IPS-18c (cell line): ENCODE results near the gene MRPS10.
A peak's percentile ranks its signal among the peaks of the same experiment; 100 is the strongest.

Experiments
- H3K4me3 ChIP-seq: 2 replicates; pipeline ENCODE4 v1.7.0; 2013; ENCODE audit warnings: low read depth, mild to moderate bottlenecking, low read length, moderate library complexity; ENCODE audit not compliant: insufficient read depth
- H3K9me3 ChIP-seq: one replicate; pipeline ENCODE4 v1.6.1; 2013; ENCODE audit warnings: mild to moderate bottlenecking, low read length, moderate library complexity; ENCODE audit not compliant: control insufficient read depth, insufficient read depth

MRPS10 gene

GRCh38 chr6:42217519-42218367 lies at the start of gene MRPS10:
TSS of gene MRPS10 (minus strand) at chr6:42217861. CDS start at chr6:42217849, 12 bp downstream.
- no peaks in the 10 kb centered on the region for H3K9me3 ChIP-seq
- H3K4me3 ChIP-seq, result peak within 1 kb of the TSS; percentile 89

DNA sequence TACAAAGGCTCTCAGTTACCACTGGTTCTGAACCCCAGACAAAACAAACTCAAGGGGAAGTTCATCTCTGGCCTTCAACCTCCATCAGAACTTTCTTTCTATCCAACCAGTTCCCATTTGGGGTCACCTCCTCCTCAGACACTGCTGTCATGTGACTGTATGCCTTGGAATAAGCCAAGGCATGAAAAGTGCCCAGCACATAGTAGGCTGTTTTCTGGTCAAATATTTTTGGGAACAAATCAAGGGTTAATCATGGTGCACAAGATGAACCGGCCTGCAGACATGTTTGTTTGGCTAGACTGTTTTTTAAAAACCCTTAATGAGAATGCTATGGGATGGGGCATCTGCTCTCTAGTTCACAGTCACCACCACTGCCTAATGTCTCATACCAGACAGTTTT lies 48.9 kb upstream of the MRPS10 start:
- H3K4me3 ChIP-seq, result no peak overlapping the region
- H3K9me3 ChIP-seq, result no peaks in the 10 kb centered on the region

- H3K4me3 ChIP-seq, result no peak overlapping the region
- H3K9me3 ChIP-seq, result no peaks in the 10 kb centered on the region
Measured at GRCh38 chr6:42264852-42265390, 47.3 kb upstream of the MRPS10 start.

DNA sequence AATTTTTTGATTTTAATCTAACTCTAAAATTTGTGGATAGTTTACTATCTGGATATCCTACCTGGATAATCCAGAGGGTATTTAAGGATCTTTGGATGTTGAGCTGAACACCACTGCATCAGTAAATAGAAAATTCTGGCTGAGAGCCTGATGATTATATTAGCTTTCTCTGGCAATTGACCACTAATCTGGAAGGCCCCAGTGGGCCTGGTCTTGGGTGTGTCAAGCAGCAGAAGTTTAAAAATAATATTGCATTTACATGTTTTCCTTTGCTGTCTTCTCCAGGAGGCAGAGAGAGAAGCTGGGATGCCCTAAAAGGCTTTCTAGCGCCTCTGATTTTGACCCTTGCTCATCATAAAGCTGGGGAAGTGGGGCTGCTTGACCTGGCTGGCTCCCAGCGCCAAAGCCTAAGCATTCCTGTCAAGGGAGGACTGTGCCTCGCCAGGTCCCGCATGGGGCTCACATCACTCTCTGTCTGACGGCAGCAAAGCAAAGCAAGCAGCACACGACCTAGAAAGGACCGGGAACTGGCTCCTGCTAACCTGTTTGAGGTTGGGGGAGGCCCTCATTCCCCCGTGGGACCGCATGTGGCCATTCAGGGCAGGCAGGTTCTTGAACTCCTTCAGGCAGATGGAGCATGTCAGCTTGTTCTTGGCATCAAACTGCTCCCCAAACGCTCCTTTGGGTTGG lies 46.6 kb upstream of the MRPS10 start:
- H3K4me3 ChIP-seq, result no peak overlapping the region
- H3K9me3 ChIP-seq, result no peaks in the 10 kb centered on the region

- Histone ChIP-seq H3K9me3 (no peaks in the 10 kb centered on the region), H3K4me3 (no peak overlapping the region)
Measured at GRCh38 chr6:42263165-42263728, 45.6 kb upstream of the MRPS10 start.

DNA sequence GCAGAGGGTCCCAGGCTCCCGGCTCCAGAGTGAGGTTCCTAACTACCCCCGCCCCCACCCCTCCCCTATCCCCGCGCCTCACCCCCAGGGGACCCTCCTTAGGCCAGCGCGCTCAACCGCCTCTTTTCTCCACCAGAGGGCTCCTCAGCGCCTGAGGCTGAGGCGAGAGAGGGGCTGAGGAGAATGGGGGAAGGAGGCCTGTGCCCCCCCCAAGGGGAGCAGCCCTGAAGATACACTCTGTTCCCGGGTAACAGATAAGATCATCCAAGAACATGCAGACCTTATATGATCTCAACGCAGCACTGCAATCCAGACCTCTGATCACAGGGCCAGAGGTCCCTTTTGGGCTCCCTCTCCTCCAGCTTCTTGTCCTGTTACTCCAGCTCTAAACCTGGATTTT lies 43.3 kb upstream of the MRPS10 start:
- H3K9me3 ChIP-seq, result no peaks in the 10 kb centered on the region
- no peak overlapping the region for H3K4me3 ChIP-seq

DNA sequence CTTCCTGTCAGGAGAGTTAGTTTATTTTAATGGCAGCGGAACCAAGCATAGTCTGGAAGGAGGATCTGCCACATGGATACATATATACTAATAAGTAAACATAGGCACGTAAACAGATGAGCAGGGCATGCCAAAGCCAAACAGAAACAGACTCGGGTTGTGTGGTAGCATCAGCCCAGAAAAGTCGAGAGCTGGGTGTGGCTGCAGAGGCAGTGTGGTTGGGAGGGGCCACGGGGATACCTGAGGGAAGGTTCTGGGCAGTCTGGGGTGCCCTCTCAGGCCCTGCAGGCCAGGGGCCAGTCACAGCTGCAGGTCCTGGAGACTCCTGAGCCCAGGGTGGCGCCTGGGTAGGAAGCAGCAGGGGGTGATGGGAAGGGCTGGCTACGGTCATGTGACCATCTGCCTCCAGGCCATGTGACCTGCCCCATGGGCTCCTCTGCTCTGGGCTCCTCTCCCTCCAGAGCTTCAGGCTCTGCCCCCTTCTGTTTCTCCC lies 42.8 kb upstream of the MRPS10 start:
- H3K4me3 ChIP-seq, result no peak overlapping the region

DNA sequence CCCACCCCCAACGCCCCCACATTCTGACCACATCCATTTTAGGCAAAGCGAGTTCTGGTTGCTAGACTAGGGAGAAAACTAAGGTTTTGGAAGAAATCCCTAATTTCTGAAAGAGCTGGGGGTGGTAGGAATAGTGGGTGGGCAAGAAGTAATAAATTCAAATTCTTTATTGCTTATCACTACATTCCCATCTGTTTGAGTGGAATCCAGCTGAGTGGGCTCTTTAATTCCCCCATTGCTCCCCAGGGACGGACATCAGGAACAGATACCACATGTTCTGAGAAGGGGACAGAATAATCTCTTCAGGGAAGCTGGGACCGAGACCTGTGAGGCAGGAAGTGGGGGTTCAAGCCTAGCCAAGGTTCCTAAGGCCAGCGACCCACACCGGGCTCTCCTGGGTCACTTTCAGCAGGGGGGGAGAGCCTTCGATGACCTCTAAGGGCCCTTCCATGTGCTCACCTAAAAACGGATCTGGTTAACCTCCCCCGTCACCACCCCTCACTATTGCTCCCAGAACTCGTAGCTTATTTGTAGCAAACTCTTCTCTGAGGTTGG lies 42.3 kb upstream of the MRPS10 start:
- no peaks in the 10 kb centered on the region for H3K9me3 ChIP-seq
- no peak overlapping the region for H3K4me3 ChIP-seq

More for the DNA sequence above, 42.8 kb upstream of the MRPS10 start:
- H3K9me3 ChIP-seq, result no peaks in the 10 kb centered on the region

DNA sequence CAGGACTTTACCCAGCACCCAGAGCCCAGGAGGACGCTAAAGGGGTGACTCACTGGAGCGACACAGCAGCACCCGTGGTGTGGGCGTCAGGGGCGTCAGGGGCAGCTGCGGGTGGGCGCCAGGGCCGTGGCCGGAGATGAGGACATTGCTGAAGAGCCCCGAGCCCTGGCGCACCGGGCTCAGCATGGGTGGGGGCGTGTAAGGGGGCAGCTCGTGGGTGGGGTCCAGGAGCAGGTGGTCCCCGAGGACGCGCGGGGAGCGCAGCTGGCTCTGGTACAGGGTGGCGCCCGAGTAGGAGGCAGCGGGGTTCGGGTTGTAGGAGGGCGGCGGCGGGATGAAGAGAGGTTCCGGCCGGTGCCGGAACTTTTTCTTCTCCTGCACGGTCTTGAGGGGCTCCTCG lies 41.6 kb upstream of the MRPS10 start:
- H3K9me3 ChIP-seq, result no peaks in the 10 kb centered on the region
- H3K4me3 ChIP-seq, result no peak overlapping the region

DNA sequence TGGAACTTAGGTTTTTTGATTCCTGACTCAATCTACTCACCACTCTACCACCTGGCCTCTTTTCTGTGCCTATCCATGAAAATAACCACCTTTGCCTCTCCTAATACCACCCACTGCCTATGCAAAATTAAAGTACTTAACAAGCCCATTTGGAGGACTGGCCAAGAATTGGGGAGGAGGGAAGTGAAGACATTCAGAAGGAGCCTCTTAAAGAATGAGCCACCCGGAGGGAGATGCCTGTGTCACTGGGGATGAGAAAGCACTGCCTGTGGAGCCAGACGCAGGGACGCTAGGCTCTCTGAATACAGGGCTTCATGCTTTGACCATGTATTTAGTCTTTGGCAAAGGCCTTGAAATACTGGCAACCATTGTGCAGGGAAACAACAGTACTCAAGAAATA lies 40.0 kb upstream of the MRPS10 start:
- no peak overlapping the region for H3K4me3 ChIP-seq
- H3K9me3 ChIP-seq, result no peaks in the 10 kb centered on the region

DNA sequence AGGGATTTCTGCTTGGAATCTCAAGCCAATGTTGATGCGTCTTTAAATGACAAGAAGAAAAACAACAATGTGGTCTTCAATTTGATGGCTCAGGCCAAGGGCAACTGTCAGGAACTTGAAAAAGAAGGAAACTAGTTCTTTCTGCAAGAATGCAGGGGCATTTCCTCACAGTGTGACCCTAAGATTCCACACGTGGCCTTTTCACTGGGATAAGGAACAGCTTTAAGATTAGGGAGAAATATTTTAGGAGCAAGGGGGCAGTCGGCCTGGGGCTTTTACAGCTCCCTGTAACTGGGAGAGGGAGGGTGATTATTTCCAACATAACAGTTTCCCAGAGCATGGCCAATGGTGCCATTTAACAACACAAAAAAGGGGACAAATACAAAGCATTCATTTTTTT lies 39.4 kb upstream of the MRPS10 start:
- Histone ChIP-seq H3K4me3 (no peak overlapping the region), H3K9me3 (no peaks in the 10 kb centered on the region)

DNA sequence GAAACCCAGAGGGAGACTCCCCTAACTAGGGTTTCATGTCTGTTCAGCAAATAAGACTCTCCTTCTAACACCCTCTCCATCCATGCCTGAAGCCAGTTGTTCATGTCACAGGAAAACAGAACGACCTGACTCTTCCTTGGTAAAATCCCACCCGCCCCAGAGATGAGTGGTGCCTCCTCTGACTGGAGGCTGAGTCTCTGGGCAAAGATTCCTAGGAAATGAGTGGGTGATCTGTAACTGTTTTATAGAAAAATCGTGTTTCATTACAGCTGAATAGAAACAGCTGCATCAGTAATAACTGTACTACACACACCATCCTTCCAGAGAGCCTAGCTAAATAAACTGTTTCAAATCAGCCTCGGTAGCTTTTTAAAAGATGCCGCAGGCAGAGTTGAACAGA lies 37.4 kb upstream of the MRPS10 start:
- H3K4me3 ChIP-seq, result no peak overlapping the region
- H3K9me3 ChIP-seq, result no peaks in the 10 kb centered on the region

GRCh38 chr6:42254505-42254904 lies 36.8 kb upstream of the MRPS10 start:
- Histone ChIP-seq H3K9me3 (no peaks in the 10 kb centered on the region), H3K4me3 (no peak overlapping the region)

GRCh38 chr6:42251911-42252637 lies 34.4 kb upstream of the MRPS10 start:
- Histone ChIP-seq H3K9me3 (no peaks in the 10 kb centered on the region), H3K4me3 (no peak overlapping the region)

DNA sequence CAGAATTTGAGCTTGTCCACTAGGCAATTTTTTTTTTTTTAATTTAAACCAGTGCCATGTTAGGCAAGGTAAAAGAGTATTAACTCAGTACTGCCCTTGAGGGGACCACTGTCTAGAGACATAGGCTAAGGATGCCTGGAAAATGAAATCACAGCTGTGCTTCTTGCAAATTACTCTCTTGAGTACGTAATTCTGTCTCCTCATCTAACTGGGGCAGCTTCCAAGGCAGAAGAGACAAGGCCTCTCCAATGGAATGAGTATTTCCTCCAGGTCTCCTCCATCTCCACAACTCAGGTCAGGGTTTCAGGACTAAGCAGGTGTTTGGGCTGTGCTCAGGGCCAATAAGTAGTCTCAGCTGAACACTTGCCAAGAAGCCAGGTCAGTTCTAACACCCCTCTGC lies 33.8 kb upstream of the MRPS10 start:
- Histone ChIP-seq H3K4me3 (no peak overlapping the region), H3K9me3 (no peaks in the 10 kb centered on the region)

- H3K4me3 ChIP-seq, result no peak overlapping the region
- H3K9me3 ChIP-seq, result no peaks in the 10 kb centered on the region
Measured at GRCh38 chr6:42250274-42250931, 32.7 kb upstream of the MRPS10 start.
